Heart left ventricle (tissue), 13 donors: ENCODE results near the gene SCN2B.

Experiments used
- POLR2A ChIP-seq, 2 donors: fragments of 450-650 bp; IDR thresholded peaks; one replicate each; pipeline ENCODE4 v1.6.1; 2017; ENCODE audit warnings: antibody characterized with exemption in 2 of 2, mild to moderate bottlenecking in 2 of 2, moderate library complexity in 2 of 2
- TF ChIP-seq, protein P1 (sequence below), 12 donors: fragments of 200-600 bp; sonication (generic) in 4 of 12; IDR thresholded peaks; one replicate each; pipeline versions ENCODE4 v1.5.0 to v1.8.0; 2018 to 2022; ENCODE audit warnings: antibody characterized with exemption in 12 of 12, mild to moderate bottlenecking in 5 of 12
- donor health status: ischemic (EF 13 %, LVEDD 7.1; RV severe dilation, severe dysfunction).
- donor health status: DM: no; HTN: yes; CAD: no.
- donor health status: DM: no; HTN: no; CAD: no.
- donor health status: ischemic (EF 25% LVEDD 6.9; RV normal size, moderate dysfunction).
- donor health status: ischemic (EF 25% LVEDD 5.7; RV mildly dilated, moderate dysfunction).
- donor health status: ischemic (EF 35%, LVEDD 5.7; RV mildly dilated, moderate dysfunction).
- donor health status: nonischemic (EF 11% LVEDD 7.7; RV severe dilation, severe dysfunction).
- donor health status: DM: yes; HTN: yes; CAD: no.
- donor health status: PGD.
- donor health status: ischemic (EF 29% LVEDD 5.4; RV normal size, mild dysfunction).
- donor health status: nonischemic (EF 23%, LVEDD 6.1; RV moderate dilation, normal function).

GRCh38 chr11:118167253-118167652, 9.2 kb downstream of the SCN2B start:
- TF ChIP-seq, protein P1, sequence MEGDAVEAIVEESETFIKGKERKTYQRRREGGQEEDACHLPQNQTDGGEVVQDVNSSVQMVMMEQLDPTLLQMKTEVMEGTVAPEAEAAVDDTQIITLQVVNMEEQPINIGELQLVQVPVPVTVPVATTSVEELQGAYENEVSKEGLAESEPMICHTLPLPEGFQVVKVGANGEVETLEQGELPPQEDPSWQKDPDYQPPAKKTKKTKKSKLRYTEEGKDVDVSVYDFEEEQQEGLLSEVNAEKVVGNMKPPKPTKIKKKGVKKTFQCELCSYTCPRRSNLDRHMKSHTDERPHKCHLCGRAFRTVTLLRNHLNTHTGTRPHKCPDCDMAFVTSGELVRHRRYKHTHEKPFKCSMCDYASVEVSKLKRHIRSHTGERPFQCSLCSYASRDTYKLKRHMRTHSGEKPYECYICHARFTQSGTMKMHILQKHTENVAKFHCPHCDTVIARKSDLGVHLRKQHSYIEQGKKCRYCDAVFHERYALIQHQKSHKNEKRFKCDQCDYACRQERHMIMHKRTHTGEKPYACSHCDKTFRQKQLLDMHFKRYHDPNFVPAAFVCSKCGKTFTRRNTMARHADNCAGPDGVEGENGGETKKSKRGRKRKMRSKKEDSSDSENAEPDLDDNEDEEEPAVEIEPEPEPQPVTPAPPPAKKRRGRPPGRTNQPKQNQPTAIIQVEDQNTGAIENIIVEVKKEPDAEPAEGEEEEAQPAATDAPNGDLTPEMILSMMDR (IDR thresholded peaks at IDR 0.05): no peak
- no peak for TF ChIP-seq POLR2A (IDR thresholded peaks at IDR 0.05)
